ENCODE data around the gene SLC44A3.
"Not testable (repeated sequence)": the region's sequence is repeated elsewhere in the genome, so short reads cannot be mapped to it uniquely, and the experiment has no call there.

SLC44A3 gene

GRCh38 chr1:94929351-94930217, 109.4 kb downstream of the SLC44A3 start:
- DNase-seq (ENCODE audit: low read depth in 2 of 3, low spot score in 2 of 3): no peak

GRCh38 chr1:94931254-94931841, 111.2 kb downstream of the SLC44A3 start:
- DNase-seq (ENCODE audit: low read depth in 2 of 3, low spot score in 2 of 3): no peak

- no peak for DNase-seq (ENCODE audit: low read depth in 2 of 3, low spot score in 2 of 3)
These were observed 114.4 kb downstream of the SLC44A3 start for GRCh38 chr1:94934551-94934950.

GRCh38 chr1:94935034-94935433, 114.9 kb downstream of the SLC44A3 start:
- no peak for DNase-seq (ENCODE audit: low read depth in 2 of 3, low spot score in 2 of 3)

- no peak for DNase-seq (ENCODE audit: low read depth in 2 of 3, low spot score in 2 of 3)
These were observed 115.3 kb downstream of the SLC44A3 start for GRCh38 chr1:94935476-94935875.

DNA sequence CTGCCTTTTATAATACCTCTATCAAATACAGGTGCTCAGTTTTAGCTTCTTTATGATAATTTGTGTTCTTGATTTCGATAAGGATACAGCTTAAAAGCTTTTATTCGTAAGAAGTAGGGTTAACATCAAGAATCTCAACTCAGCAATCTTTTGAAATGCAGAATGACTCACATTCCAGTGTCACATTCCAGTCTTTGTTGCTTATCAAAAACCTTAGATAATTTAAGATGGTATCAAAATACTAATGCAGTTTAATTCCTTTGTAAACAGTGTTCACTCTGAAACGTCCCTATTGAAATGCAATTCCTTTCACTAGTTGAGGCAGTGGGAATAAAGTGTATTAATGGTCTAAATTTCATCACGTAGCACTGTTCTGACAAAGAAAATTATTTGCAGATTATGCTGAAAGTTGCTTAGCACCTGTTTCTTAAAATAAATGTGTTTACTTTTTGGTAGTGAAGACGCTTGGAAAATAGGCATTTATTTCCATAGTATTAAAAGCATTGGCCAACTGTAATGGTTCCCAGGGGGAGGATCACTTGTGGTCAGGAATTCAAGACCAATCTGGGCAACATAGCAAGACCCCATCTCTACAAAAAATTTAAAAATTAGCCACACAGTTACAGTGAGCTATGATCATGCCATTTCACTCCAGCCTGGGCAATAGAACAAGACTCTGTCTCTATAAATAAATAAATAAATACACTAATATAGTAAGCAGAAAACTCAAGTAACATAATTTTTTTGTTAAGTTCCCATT, 116.9 kb downstream of the SLC44A3 start:
- no peak for DNase-seq (ENCODE audit: low read depth in 2 of 3, low spot score in 2 of 3)

DNA sequence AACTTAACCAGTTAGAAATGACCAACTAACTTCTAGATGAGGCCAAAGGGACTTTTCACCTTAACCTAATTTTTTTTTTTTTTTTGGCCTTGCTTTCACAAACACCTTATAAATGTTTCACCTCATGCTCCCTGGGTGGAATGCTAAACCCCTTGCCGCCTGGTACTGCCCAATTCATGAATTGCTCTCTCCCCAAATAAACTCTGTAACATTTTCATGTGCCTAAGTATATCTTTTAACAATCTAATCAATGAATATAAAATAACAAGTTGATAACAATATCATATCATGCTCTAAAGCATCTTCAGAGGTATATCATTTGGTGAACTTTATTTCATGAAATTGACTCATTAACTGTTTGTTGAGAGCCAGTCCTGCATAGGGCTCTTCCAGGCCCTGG, 117.7 kb downstream of the SLC44A3 start:
- no peak for DNase-seq (ENCODE audit: low read depth in 2 of 3, low spot score in 2 of 3)

- DNase-seq (ENCODE audit: low read depth in 2 of 3, low spot score in 2 of 3): no peak
These were observed 120.6 kb downstream of the SLC44A3 start for GRCh38 chr1:94940738-94941137.

DNA sequence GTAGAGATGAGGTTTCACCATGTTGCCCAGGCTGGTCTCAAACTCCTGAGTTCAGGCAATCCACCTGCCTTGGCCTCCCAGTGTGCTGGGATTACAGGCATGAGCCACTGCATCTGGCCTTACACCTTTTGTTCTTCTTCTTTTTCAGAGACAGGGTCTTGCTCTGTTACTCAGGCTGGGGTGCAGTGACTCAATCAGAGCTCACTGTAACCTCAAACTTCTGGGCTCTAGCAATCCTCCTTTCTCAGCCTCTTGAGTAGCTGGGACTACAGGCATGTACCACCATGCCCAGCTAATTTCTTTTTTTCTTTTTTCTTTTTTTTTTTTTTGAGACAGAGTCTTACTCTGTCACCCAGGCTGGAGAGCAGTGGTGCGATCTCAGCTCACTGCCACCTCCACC, 121.3 kb downstream of the SLC44A3 start:
- not testable (repeated sequence) for DNase-seq (ENCODE audit: low read depth in 2 of 3, low spot score in 2 of 3)

DNA sequence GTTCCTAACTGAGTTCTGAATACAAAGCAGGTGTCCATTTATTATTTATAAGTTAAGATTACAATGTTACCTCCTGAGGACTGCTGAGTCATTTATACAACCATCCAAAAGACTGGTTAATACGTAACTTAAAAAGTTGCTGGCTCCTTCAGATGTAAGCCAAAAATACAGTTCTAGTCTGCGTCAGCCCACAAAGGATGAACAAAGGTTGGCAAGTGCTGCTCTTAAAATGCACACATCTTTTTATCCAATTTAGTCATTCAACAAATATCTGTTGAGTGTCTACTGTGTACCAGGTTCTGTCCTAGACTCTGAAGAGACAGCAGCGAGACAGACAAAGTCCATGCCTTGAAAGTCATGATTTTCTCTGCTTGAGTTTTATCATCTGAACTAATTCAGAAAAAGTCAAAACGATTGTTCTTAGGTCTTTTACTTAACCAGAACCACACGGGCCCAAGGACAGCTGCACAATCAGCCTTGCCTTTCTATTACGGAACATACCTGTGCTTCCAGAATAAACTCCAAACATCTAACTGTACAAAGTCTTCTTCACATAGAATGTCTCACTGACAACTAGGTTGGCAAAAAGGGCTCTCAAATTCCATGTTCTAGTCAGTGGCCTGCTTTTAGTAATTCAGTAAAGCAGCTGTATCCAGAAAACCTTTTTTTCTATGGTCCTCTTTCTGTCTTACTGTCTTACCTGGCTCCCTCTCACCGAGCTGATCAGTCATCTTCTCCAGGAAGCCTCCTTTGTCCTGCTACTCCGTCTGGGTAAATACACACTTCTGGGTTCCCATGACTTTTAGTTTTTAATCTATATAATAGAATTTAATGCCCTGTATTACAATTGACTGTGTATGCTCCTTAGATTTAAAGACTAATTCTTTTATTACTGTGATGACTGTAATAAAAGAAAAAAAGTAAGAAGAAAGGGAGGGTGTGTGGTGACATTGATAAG, 122.3 kb downstream of the SLC44A3 start:
- no peak for DNase-seq (ENCODE audit: low read depth in 2 of 3, low spot score in 2 of 3)
